Colon (tissue), 2 donors: Measurements from ENCODE around the gene CYP27A1.
"Not testable (repeated sequence)": the region's sequence is repeated elsewhere in the genome, so short reads cannot be mapped to it uniquely, and the experiment has no call there.

Source experiments
- FAIRE-seq: peaks from 2 replicates; lab custom pipeline; 2012; peaks lifted over from hg19 to GRCh38; lab: Jason Lieb, UNC
- donor health status: control.
- donor health status: control.

CYP27A1 gene

DNA sequence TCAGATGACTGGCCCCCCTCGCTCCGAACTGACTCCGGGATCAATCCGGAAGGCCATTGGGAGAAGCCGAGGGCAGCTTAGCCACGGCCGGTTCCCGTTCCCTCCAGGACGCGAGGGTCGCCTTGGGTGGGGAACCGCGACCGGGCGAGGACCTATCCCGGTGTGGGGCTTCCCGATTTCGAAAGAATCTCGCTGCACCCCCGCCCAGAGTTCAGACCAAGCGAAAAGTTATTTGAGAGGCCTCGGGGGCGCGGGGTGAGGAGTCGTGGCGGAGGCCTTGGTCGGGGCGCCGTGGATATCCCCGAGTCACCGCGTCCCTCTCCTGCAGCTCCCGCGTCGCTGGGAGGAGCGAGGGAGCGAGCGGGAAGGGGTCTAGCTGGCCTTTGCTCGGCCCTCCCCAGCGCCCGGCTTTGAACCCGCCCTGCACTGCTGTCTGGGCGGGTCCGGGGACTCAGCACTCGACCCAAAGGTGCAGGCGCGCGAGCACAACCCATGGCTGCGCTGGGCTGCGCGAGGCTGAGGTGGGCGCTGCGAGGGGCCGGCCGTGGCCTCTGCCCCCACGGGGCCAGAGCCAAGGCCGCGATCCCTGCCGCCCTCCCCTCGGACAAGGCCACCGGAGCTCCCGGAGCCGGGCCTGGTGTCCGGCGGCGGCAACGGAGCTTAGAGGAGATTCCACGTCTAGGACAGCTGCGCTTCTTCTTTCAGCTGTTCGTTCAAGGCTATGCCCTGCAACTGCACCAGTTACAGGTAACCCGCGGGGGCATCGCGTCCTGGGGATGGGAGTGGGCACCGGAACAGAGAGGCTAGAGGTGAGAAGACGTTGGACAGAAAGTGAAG is at the start of gene CYP27A1:
Gene CYP27A1, plus strand, starts transcription at position 457 of the 837 bp plus-strand sequence. Its CDS starts 36 bp downstream, at position 493.
- no peak for FAIRE-seq

DNA sequence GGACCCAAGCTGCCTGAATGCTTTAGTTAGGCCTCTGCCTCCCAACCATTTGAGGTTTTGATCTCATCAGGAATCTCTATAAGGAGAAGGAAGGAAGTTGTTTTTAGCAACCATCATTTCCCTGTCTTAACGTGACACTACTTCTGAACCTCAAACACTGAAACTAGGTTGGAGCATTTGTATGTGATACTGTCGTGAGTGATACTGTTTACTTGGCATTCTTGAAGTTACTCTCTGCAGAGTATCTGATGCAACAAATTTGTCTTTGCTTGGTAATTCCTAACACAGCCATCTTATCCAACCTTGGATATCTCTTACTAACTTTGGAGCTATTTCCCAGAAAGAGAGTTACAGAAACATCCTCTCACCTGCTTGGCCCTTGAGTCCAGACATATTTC is 49.2 kb upstream of the CYP27A1 start:
- no peak for FAIRE-seq

DNA sequence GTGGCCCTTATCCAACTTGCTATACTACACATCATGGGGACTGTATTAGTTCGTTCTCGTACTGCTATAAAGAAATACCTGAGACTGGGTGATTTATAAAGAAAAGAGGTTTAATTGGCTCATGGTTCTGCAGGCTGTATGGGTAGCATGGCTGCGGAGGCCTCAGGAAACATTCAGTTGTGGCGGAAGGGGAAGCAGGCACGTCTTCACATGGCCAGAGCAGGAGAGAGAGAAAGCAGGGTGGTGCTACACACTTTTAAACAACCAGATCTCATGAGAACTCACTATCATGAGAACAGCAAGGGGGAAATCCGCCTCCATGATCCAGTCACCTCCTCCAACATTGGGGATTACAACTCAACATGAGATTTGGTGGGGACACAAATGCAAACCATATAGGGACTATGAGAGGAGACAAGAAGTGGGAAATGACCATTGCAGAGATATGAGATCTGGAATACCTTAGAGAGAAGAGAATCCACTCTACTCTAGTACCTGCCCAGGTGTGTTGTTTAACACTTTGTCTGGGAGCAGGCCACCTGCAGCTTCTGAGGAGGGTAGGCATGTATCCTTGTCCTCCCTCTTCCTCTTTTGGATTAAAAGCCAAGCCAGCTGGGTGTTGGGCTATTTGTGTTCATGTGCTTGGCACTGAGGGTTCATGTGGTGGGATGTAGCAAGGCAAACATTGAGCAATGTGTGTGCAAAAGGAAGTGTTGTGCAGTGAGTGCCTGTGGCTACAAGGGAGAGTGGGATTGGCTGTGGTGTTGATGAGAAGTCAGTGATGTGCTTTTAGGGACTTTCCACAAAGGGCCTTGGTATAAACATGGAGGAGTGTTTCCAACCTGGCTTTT is 48.6 kb upstream of the CYP27A1 start:
- FAIRE-seq = no peak

DNA sequence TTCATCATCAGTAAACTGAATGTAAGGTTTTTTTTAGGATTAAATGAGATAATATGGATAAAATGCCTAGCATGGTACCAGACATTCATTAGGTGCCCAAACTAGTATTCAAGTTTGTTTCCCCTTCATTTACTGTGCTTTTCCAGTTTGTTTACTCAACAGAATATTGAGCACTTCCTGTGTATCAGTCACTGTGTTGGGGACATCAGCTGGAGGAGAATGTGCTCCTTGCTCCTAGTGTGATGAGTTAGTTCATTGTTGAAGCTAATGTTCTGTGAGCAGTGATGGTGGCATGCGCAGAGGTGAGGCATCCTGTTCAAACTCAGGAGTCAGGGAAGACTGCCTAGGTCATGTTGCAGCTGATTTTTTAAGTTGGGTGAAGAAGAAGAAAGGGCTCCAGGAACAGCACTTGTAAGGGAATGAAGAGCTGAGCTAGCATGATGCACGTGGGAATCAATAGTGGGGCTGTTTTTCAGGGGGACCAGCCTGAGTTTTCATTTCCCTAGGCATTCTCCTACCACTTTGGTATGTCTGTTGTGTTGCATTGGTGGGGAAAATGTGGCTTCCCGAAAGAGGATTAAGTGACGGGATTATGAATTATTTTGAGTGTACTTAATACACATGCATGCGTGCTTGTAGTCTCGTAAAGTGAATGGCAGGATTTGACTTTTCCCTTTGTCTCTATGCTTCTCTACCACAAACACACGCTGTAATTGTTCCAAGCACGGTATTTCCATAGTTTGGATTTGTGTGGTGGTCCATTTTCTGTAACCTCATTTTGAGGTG is 47.6 kb upstream of the CYP27A1 start:
- no peak for FAIRE-seq

DNA sequence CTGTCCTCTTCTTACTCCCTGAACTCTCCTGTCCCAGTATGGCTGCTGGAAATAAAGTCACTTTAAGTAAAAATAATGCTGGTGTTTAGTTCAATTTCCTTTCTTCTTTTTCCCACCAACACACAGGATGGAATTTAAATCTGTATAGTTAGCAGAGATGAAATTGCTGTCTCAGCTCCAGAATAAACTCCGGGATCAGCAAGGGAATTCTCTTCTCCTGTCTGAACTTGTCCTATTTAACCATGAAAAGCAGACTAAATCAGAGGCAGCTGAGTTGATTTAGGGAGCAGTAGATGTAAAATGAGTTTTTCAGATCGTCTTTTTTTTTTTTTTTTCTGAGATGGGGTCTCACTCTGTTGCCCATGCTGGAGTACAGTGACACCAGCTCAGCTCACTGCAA is 45.4 kb upstream of the CYP27A1 start:
- FAIRE-seq = no peak

DNA sequence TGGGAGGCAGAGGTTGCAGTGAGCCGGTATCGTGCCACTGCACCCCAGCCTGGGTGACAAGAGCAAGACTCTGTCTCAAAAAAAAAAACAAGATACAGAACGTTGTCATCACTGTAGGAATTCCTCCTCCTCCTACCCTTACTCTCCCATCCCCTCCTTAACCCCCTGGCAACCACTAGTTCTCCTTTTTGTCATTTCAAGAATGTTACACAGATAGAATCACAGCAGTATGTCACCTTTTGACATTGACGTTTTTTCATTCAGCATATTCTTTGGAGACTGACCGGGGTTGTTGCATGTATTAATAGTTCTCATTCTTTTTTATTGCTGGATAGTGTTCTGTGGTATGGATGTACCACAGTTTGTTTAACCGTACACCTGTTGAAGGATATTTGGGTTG is 38.9 kb upstream of the CYP27A1 start:
- FAIRE-seq = no peak

DNA sequence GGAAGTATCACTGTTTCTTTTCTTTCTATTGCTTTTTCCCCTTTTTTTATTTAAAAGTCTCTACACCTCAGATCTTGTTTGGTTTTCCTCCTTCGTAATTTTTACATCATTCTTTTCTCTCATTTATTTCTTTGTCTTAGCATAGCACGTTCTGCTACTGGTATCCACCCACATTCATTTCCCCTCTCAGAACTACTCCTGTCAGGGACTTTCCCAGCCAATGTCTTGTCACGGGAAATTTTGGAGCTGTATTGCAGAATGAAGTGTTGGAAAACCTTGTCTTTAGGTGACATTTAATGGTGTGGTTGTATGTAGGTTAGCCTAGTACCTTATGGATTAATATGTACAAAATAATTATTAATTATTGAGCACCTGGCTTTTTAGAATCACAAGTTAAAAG is 37.3 kb upstream of the CYP27A1 start:
- FAIRE-seq = no peak

DNA sequence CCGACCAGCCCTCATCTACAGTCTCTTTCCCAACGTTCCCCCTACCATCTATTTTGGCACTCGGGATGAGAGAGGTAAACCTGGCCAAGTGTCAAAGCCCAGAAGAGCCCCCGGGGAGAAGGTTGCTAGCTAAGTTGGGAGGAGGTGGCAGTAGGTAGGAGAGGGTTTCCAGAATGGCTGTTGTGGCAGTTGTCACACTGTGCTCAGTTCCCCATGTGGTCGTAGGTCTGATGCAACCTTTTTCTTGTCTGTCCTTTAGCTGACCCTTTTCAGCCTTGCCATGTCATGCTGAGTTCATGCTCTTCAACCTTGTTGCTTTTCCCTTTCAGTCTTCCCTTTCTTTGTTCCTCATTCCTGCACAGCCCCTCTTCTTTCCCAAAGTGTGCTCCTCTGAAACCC is 36.8 kb upstream of the CYP27A1 start:
- no peak for FAIRE-seq

DNA sequence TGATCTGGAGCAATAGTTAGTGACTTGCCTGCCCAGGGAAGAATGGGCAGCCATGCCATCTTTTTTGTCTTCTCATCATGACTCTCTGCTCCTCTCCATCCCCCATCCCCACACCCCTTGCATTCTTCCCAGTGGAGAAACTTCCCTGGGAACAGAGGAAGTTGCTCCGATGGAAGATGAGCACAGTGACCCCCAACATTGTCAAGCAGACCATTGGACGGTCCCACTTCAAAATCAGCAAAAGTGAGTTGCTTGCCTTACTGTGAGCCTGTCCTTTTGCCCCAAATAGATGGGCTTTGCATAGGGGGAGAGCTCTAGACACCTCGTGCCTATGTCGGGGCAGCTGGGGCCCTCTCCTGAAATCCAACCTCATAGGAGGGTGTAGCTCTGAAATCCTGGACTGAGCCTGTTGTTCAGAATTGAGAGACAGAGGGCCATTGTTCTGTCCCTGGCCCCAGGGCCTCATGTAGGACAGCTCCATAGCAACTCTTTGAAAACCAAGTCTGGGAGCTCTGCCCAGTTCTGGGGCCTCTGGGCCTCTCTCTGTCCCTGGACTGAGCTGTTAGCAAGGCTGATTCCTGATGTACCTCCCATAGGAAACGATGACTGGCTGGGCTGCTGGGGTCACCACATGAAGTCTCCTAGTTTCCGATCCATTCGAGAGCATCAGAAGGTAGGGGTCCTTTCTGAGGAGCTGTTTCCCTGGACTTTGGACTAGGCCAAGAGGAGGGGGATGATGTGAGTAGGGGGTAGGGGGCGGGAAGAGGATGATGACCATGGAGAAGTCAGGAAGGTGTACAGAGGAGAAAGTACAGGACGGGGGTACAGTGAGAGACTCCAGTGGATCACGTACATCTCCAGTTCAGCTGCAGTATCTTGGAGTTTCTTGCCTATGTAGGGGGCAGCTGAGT is 36.1 kb upstream of the CYP27A1 start:
- FAIRE-seq = no peak

DNA sequence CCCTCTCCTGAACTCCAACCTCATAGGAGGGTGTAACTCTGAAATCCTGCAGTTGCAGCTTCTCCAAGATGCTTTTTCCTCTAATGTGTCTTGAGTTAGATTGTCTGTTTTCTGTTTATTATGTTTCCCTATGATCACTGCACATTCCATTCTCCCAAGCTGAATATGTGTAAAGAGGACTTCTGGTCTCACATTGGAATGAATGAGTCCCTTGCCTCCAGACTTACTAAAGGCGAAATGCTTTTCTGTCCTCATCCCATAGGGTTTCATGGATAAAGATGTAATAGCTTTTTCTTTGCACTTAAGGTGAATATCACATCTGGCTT is 35.5 kb upstream of the CYP27A1 start:
- FAIRE-seq = no peak

DNA sequence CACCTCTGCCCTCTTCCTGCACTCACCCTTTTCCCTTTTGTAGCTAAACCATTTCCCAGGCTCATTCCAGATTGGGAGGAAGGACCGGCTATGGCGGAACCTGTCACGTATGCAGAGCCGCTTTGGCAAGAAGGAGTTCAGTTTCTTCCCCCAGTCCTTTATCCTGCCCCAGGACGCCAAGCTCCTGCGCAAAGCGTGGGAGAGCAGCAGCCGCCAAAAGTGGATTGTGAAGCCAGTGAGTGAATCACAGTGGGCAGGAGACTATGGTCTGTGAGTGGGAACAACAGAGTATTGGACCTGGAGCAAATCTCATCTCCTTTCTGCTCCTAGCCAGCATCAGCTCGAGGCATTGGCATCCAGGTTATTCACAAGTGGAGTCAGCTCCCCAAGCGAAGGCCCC is 35.0 kb upstream of the CYP27A1 start:
- FAIRE-seq = no peak

DNA sequence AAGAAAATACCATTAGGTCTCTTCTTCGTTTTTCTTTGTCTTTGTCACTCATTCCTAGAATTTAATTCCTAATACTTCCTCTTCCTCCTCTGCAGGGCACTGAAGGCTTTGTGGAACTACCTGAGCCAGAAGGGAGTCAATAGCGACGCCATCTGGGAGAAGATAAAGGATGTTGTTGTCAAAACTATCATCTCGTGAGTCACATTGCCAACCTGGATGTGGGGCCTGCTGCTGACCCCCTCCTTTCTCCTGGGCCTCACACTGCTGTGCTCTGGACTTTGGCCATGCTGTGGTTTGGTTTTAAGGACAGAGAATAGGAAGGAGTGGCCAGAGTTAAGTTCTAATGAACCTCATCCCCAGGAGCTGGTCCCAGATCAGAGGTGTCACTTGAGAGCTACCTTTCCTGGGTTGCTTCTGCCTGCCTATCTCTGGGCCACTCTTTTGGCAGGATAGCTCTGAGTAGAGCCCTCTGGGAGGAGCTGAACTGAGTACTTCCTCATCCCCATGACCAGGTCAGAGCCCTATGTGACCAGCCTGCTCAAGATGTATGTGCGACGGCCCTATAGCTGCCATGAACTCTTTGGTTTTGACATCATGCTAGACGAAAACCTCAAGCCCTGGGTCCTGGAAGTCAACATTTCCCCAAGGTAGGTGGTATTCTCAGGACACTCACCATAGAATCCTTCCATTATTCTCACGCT is 33.1 kb upstream of the CYP27A1 start:
- FAIRE-seq = no peak

DNA sequence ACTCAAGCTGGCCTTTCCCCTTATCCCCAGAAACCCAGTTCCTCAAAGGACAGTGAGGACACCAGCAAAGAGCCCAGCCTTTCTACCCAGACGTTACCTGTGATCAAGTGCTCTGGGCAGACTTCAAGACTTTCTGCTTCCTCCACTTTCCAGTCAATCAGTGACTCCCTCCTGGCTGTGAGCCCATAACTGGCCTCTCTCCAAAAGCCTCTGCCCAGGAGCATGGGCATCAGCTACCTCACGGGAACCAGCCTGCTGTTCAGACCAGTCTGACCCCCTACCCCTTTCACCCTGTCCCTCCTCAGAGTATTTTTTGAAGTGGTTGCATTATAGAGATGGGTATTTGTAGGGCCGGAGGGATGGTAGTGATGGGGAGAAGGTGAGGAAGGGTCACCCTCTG is 27.7 kb upstream of the CYP27A1 start:
- FAIRE-seq = no peak

DNA sequence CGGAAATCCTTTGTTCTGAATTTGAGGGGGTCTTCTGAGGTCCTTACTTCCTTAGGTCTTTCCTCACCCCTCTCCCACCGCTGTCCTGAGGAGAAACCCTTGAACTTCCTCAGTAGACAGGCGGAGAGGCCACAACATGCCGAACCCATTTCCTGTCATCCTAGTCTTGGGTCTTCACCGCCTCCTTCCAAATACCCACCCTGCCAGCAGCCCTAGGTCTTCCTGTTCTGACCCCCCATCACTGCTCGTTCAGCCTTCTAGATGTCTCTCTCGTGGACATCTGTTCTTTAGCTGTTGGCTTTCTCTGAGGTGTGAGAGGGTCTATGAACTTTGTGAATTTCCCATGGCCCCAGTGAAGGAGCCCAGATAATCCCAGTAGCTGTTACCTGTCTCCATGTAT is 27.2 kb upstream of the CYP27A1 start:
- no peak for FAIRE-seq

DNA sequence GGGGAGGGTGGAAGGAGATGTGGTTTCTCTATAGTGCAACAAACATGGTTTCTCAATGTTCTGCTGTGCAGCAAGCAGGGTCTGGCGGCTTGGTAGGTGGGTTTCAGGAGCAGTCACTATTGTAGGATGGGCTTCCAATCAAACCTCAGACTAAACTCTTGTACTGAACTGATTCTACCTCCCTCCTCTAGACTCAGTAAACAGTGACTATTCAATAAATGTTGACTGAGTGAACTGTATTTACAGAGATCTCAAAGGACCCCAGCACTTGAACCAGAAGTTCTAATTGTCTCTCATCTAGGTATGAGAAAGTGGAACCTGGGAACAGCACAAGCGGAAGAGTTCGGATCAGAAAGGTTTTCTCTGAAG is 26.8 kb upstream of the CYP27A1 start:
- FAIRE-seq = no peak

DNA sequence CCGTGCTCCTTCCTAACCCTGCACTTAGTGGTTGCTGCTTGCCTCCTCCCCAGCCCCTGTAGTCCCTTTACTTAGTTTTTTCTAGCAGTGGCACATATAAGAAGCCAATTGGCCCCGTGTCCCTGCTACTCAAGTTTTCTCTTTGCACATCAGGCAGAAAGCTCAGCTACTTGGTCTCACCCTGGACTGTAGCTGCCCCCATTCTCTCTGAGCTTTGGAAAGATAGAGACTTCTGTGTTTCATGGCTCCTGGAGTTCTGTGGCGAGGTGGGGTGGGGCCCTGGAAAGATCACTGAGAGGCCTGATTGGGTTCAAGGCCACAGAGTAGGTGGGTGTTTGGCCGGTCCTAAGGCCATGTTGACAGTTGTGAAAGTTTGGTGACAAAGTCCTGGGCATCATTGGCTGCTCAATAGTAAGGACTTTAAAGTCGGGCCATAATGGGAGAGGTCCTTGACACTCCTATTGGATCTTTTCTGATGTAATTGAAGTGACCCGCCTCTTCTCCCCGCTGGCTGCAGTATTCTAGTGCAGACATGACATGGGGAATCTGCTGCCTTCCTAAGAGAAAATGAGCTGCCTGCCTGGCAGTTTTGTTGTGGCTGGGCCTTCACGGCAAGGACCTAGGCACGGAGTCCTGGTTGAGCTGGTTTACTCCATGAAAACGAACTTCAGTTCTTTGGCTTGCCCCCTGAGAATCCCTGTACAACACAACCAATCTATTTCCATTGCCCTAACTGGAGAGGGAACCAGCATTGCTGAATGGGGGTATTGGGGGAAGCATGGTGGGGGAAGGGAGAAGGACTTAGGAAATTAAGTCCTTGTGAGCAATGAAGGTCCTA is 26.2 kb upstream of the CYP27A1 start:
- no peak for FAIRE-seq

DNA sequence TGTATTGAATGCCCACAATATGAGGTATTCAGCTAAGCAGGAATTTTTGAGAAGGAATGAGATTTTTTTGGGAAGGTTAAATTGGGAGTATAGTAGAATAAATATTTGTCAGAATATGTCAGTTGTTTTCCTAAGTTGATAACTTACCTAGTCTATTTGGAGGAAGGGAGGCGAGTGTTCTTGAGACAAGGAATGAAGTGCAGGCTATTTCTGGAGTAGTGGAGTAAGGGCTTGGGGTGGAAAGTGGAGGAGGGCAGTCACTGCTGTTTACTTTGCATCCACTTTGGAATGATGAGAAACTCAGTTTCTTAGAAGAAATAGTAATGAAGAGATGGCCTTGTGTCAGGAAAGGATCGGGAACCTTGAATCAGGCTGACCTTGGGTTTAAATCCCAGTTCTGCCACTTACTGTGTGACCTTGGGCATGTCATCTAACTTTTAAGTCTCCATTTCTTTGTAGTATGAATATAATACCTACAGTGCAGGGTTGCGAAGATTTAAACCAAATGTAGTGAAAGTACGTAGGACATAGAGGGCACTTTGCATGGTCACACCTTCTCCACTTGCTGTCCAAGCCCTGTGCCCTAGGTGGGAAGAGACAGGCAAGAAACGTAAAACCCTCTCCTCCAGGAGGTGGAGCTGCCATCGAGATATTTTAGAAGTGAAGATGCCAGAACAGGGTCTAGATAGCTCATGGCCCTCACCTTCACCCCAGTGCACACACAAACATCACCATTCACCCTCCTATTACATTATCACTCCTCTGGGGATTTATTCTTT is 25.2 kb upstream of the CYP27A1 start:
- no peak for FAIRE-seq

DNA sequence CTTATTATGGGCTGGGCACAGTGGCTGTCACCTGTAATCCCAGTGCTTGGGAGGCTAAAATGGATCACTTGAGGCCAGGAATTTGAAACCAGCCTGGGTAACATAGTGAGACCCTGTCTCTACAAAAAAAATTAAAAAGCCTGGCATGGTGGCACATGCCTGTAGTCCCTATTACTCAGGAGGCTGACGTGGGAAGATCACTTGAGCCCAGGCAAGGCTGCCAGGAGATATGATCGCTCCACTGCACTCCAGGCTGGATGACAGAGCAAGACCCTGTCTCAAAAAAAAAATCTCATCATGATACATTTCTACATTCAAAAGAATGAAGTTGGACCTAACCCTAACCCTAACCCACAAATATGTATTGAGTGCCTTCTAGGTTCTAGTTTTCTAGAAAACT is 20.2 kb upstream of the CYP27A1 start:
- FAIRE-seq = no peak

DNA sequence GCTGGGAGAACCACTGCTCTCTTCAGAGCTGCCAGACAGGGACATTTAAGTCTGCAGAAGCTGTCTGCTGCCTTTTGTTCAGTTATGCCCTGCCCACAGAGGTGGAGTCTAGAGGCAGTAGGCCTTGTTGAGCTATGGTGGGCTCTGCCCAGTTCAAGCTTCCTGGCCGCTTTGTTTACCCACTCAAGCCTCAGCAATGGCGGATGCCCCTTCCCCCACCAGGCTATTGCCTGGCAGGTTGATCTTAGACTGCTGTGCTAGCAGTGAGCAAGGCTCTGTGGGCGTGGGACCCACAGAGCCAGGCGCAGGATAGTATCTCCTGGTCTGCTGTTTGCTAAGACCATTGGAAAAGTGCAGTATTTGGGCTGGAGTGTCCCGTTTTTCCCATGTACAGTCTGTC is 9.2 kb upstream of the CYP27A1 start:
- not testable (repeated sequence) for FAIRE-seq
